ENCODE results near the gene PERP.

DNA sequence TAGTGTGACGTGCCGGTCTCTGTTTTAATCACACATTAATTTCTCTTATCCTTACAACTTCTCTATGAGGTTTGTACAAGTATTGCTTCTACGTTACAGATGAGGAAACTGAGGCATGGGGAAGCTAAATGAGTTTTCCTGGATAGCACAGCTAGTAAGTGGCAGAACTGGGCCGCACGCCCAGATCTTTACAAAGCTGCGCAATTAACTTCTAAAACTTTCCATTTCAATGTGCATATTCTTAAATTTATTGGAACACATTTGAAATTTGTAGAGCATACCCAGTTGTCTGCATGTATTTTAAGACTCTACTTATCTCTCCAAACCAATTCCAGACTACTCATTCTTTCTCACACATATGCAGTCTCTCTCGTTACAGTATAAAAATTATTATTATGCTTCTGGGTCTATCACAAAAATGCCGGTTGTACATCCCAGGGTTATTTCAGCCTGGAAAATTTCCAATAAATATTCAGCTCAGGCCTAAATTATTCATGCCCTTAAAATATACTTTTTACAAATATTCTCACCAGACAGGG is 10.2 kb upstream of the PERP start:
- TF ChIP-seq POLR2A (IDR thresholded peaks at IDR 0.05; ENCODE audit: low read length) (no peak), GATA1 (IDR thresholded peaks at IDR 0.05; ENCODE audit: low read depth, low read length) (no peak)

Measured in erythroblast (primary cell).